Astrocyte of the cerebellum (primary cell): ENCODE measurements around the gene IRX6.

Experiments used
- DNase-seq: peaks from one replicate; pipeline ENCODE4 v3.0.0-alpha.2; 2011; ENCODE audit warnings: low read depth
- H3K4me3 ChIP-seq: 2 replicates; pipeline ENCODE4 v1.5.1; 2011; ENCODE audit warnings: mild to moderate bottlenecking, low read depth, low read length, moderate library complexity
- CTCF ChIP-seq: IDR thresholded peaks from 2 replicates; pipeline ENCODE4 v1.5.1; 2012; ENCODE audit warnings: low read length, low read depth, moderate library complexity, mild to moderate bottlenecking; ENCODE audit errors: missing control alignments
- in situ Hi-C: cut with HindIII; loops from 2 replicates; pipeline ENCODE4 v1.10.0; 2017; ENCODE audit warnings: low sequenced_read_pairs

IRX6 gene

DNA sequence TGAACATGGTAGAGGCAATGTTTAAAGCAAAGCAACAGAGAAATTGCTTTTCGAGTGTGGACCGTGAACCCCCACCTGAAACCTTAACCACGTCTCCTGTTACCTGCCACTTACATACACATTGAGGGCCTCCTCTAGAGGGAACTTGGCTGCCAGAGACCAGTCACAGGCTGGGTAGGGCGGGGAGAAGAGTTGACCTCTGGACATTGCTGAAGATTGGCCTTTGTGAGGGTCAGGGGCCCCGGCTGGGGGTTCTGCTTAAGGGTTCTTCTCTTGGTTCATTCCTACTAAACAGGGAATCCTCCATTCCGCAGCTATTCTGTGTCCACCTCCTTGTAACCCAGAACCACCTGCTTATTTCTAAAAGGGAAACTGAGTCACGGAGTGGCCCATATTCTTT lies 53.8 kb downstream of the IRX6 start:
- no peak for DNase-seq
- H3K4me3 ChIP-seq: no peak overlapping the region
- no peak for TF ChIP-seq CTCF
- in situ Hi-C loops: no loop called here

- no peak for TF ChIP-seq CTCF
- no peak for DNase-seq
- in situ Hi-C loops: no loop called here
- no peak overlapping the region for H3K4me3 ChIP-seq
Observed at GRCh38 chr16:55378616-55379015, 54.6 kb downstream of the IRX6 start.

GRCh38 chr16:55379371-55379770 lies 55.4 kb downstream of the IRX6 start:
- TF ChIP-seq CTCF: no peak
- DNase-seq: no peak
- in situ Hi-C loops: no loop called here
- no peak overlapping the region for H3K4me3 ChIP-seq

- no peak overlapping the region for H3K4me3 ChIP-seq
- in situ Hi-C loops: no loop called here
Observed at GRCh38 chr16:55379876-55380390, 55.9 kb downstream of the IRX6 start.

More at GRCh38 chr16:55379876-55380390, 55.9 kb downstream of the IRX6 start:
- DNase-seq: no peak
- no peak for TF ChIP-seq CTCF
